Measurements from ENCODE around the gene SAP30L. TPM values are rescaled to one million over a fixed set of nuclear protein-coding genes. Genes with fewer than 3 reads are reported as not detected.

Gene SAP30L
- total and polyA plus RNA-seq, 2 of the 4 experiments (the other 2 are of a cell fraction) = 9.7 to 17.6 TPM

- H3K4me1 ChIP-seq (ENCODE audit: control insufficient read depth, insufficient read depth, low read length) = no peaks in the 10 kb centered on the region
- no peak overlapping the region for H2AK9ac ChIP-seq (replicated peaks; ENCODE audit: low read depth, low read length, poor library complexity)
- H3K36me3 ChIP-seq (ENCODE audit: control insufficient read depth, insufficient read depth, low read length) = peaks cover 4% of the 10 kb centered on the region; the same call in 1 of the 2 replicates
- CTCF ChIA-PET = no interaction called here
- dilution Hi-C loops (cut with HindIII; ENCODE audit: low sequenced_read_pairs, unreplicated experiment) (no loop called here), intact Hi-C loops (cut with micrococcal nuclease) (no loop called here), in situ Hi-C loops (cut with MboI; ENCODE audit: low sequenced_read_pairs) (no loop called here)
- H3K56ac ChIP-seq (ENCODE audit: extremely low read depth, insufficient read depth, low read length) = no peak overlapping the region
- H3K4me3 ChIP-seq (ENCODE audit: insufficient read depth, low read depth, low read length) = no peak overlapping the region
- no peaks in the 10 kb centered on the region for H3K9me3 ChIP-seq (ENCODE audit: control insufficient read depth, insufficient read depth, low read length)
- no peak overlapping the region for H2BK120ac ChIP-seq (ENCODE audit: low read depth, low read length)
- no peak for TF ChIP-seq MAZ (IDR thresholded peaks at IDR 0.05; ENCODE audit: borderline replicate concordance, low read depth, low read length)
- no peak for TF ChIP-seq POLR2A (IDR thresholded peaks at IDR 0.05; ENCODE audit: low read depth, low read length)
- TF ChIP-seq ELK1 (IDR thresholded peaks at IDR 0.05; ENCODE audit: borderline replicate concordance, low read depth, low read length) = no peak
- TF ChIP-seq SMC3 (IDR thresholded peaks at IDR 0.05; ENCODE audit: low read depth, low read length) = no peak
- no peak for TF ChIP-seq RFX5 (IDR thresholded peaks at IDR 0.05; ENCODE audit: low read depth, low read length)
- no peak for TF ChIP-seq CTCF (conservative IDR thresholded peaks at IDR 0.05; ENCODE audit: low read depth, low read length)
- no peak for TF ChIP-seq MAFK (IDR thresholded peaks at IDR 0.05; ENCODE audit: low read depth, low read length)
- TF ChIP-seq RAD21 (IDR thresholded peaks at IDR 0.05; ENCODE audit: low read length) = no peak
- no peak for TF ChIP-seq RCOR1 (IDR thresholded peaks at IDR 0.05; ENCODE audit: insufficient replicate concordance, low read length)
- no peak for TF ChIP-seq MXI1 (IDR thresholded peaks at IDR 0.05; ENCODE audit: borderline replicate concordance, low read depth, low read length)
- TF ChIP-seq USF2 (IDR thresholded peaks at IDR 0.05; ENCODE audit: low read depth, low read length) = no peak
- no peak for TF ChIP-seq NFE2L2 (IDR thresholded peaks at IDR 0.05; ENCODE audit: low read depth, low read length)
- no peak for TF ChIP-seq CEBPB (IDR thresholded peaks at IDR 0.05; ENCODE audit: low read depth, low read length)
- TF ChIP-seq CHD1 (IDR thresholded peaks at IDR 0.05; ENCODE audit: low read depth, low read length) = no peak
- no peak for TF ChIP-seq BHLHE40 (IDR thresholded peaks at IDR 0.05; ENCODE audit: low read depth, low read length)
- TF ChIP-seq FOS (IDR thresholded peaks at IDR 0.05; ENCODE audit: low read depth, low read length) = no peak
- H3K4me2 ChIP-seq (ENCODE audit: low read depth, low read length) = no peak overlapping the region
- H4K8ac ChIP-seq (ENCODE audit: low read depth in 2 of 2, low read length in 2 of 2) = no peak overlapping the region
- no peak overlapping the region for H3K4ac ChIP-seq (ENCODE audit: low read depth, low read length)
- no peak overlapping the region for H3K9ac ChIP-seq (ENCODE audit: low read depth, low read length)
- POLR2A ChIA-PET (ENCODE audit: unreplicated experiment) = no interaction called here
- H4K91ac ChIP-seq (ENCODE audit: insufficient read depth, low read depth, low read length) = no peak overlapping the region
- no peak overlapping the region for H2BK20ac ChIP-seq (ENCODE audit: low read depth, low read length)
- ATAC-seq (ENCODE audit: low read depth) = no peak
- no peak overlapping the region for H3K23ac ChIP-seq (ENCODE audit: low read depth, low read length)
- WGBS, 2 experiments (ENCODE audit: extremely low coverage in 2 of 2, insufficient read length in 1 of 2) = no CpG with 5 or more reads among the region's 3 CpGs
- no peak overlapping the region for H3K14ac ChIP-seq (replicated peaks; ENCODE audit: low read depth, low read length)
- H4K5ac ChIP-seq (ENCODE audit: low read depth, low read length) = no peak overlapping the region
- H2BK5ac ChIP-seq (ENCODE audit: low read depth, low read length, poor library complexity, severe bottlenecking) = no peak overlapping the region
- no peaks in the 10 kb centered on the region for H4K20me1 ChIP-seq (ENCODE audit: insufficient read depth, low read length)
- DNase-seq = no peak
- H2AFZ ChIP-seq (replicated peaks; ENCODE audit: low read length, poor library complexity) = no peak overlapping the region
- no peak overlapping the region for H3K18ac ChIP-seq (ENCODE audit: low read depth, low read length)
- H3K9me1 ChIP-seq (ENCODE audit: insufficient read depth, low read length) = peaks cover 12% of the 10 kb centered on the region
- no TSS peak for BruUV-seq (replicated peaks)
- H3K27ac ChIP-seq (ENCODE audit: insufficient read depth, low read length) = no peak overlapping the region
- H3K79me1 ChIP-seq (ENCODE audit: low read depth in 1 of 2, low read length in 2 of 2) = peaks cover 0 to 12% of the 10 kb centered on the region in 2 experiments; a peak in 2 of 4 replicates
- no peak overlapping the region for H2AK5ac ChIP-seq (ENCODE audit: low read depth, low read length)
- H3K27me3 ChIP-seq (ENCODE audit: control insufficient read depth, insufficient read depth, low read length) = no peaks in the 10 kb centered on the region
- H2BK15ac ChIP-seq (ENCODE audit: low read depth, low read length) = no peak overlapping the region
Measured at GRCh38 chr5:154396128-154396527, 49.7 kb upstream of the SAP30L start.

Data from IMR-90 (cell line).